Right hindlimb (tissue), 1 donor: ENCODE measurements around the gene PLA2R1.

ENCODE experiments used
- DNase-seq: peaks from one replicate; pipeline ENCODE4 v3.0.0-alpha.2; 2018

The PLA2R1 gene

GRCh38 chr2:160062292-160063005 is at the start of gene PLA2R1:
PLA2R1 (minus strand) TSS chr2:160062615; CDS start chr2:160062403, 212 bp downstream.
- peak; percentile 71 for DNase-seq

DNA sequence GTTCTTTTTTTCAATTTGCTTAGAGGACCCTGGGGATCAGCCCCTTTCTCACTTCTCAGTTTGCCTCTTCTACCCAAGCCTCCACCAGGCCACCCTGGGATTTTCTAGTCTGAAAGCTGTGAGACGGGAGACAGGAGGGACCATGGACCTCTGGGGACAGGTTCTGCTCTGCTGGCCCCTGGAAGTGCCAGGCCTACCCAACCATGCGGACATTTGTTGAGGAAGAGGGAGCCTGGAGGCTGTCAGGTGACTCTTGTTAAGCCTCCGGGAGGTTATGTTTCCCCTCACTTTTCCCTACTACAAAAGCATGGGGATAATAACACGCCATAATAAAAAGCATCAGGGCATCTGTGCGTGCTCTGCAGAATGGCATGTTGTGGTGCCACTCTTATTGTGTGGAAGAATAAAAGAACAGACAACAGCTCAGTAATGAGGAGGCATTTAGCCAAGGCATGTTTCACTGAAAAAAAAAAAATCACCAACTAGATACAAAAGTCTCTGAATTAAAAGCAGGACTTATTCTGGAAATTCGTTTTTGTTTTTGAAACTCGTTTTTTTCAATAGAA is 48.3 kb upstream of the PLA2R1 start:
- DNase-seq = no peak

GRCh38 chr2:160109939-160110673 is 47.7 kb upstream of the PLA2R1 start:
- DNase-seq = peak; percentile 68

- DNase-seq = no peak
These were observed 46.8 kb upstream of the PLA2R1 start for GRCh38 chr2:160109243-160109642.

- no peak for DNase-seq
These were observed 46.2 kb upstream of the PLA2R1 start for GRCh38 chr2:160108646-160109045.

DNA sequence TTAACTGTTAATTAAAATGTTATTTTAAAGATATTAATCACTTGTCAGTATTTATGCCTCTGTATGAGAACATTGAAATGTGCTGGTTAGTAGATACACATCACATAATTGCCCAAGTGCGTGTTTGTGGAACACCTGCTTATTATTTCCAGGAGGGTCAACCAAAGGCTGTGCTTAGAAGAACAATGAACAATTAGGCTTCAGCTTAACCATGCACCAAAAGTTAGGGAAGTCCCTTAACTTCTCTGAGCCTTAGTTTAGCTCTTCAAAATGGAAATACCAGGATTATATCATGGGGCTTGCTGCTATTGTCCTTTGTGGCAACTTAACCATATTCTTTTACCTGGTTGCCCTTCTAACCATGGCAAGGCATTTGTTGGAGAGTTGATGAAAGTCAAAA is 43.0 kb upstream of the PLA2R1 start:
- no peak for DNase-seq

GRCh38 chr2:160104115-160104514 is 41.7 kb upstream of the PLA2R1 start:
- no peak for DNase-seq

- DNase-seq = no peak
These were observed 34.9 kb upstream of the PLA2R1 start for GRCh38 chr2:160097326-160097725.

- DNase-seq = no peak
These were observed 34.0 kb upstream of the PLA2R1 start for GRCh38 chr2:160096409-160096808.

DNA sequence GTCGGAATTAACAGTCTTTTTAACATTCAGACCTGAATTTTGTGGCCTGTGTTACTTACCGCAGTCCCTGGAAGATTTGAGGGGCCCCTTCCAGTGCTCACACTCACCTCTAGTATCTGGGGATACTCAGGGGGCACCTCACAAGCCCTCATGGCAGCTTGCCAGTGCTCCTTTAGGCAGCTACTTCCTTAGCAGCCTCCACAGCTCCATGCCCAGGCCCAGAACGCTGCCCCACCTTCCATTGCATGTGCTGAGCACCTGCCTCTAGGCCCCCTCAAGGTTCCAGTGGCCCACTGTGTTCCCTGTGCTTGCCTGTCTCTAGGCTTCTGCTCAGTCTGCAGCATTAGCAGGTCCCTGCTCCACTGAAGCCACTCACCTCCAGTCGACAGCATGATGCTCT is 30.0 kb upstream of the PLA2R1 start:
- no peak for DNase-seq

DNA sequence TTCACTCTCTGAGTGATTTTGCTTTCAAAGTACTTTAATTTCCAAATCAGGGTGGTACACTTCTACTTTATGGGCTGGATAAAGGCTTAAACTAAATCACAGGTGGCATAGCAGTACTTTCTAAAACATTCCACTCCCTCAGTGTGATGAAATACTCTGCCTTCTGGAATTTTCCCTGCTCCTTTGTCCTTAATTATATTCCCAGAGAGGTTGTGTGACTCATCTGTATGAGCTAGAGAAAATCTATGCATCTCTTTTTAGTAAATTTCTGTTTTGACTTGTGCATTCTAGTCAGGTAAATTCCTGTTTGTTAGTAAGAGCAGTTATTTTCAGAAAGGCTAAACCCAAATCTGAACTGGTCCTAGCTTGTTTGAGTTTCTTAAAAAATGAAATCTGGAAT is 29.0 kb upstream of the PLA2R1 start:
- no peak for DNase-seq

- DNase-seq = no peak
These were observed 25.7 kb upstream of the PLA2R1 start for GRCh38 chr2:160087854-160088745.

GRCh38 chr2:160085662-160086061 is 23.2 kb upstream of the PLA2R1 start:
- no peak for DNase-seq

GRCh38 chr2:160077912-160078810 is 15.7 kb upstream of the PLA2R1 start:
- DNase-seq = no peak

DNA sequence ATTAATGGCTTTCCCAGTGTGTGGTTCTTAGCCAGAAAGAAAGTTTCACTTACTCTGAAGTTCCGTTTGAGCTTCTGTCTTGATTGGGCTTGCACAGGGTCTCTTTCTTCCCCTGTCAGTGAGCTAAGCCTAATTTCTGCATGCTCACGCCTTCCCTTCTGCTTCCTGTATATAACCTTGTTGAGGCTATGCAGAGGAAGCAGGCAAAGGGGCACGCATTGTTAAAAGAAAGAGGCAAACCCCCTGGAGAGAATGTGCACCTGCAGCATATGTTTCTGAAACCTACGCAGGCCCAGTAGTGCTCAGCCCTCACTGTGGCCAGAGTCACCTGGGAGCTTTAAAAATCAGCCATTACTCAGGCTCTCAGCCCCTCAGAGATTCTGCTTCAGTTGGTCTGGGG is 14.5 kb upstream of the PLA2R1 start:
- no peak for DNase-seq

GRCh38 chr2:160076241-160076640 is 13.8 kb upstream of the PLA2R1 start:
- DNase-seq = no peak

- no peak for DNase-seq
These were observed 12.8 kb upstream of the PLA2R1 start for GRCh38 chr2:160075171-160075570.

GRCh38 chr2:160073284-160073888 is 11.0 kb upstream of the PLA2R1 start:
- DNase-seq = no peak

DNA sequence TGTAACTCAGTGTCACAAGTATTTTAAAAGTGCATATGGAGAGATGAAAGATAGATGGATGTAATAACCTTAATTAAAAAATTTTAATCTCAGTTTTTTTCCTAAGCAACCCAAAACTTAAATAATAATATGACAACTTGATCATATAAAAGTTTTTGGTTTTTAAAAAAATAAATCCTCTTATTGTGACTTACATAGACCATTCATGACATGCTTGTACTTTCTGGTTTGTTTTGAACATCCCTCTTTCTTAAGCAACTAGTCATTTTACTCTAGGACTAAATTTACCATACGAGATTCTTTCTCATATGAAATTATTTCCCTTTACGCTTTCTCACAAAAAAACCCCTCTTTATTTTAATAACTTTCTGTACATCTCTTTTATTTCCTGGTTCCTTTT is 6.5 kb upstream of the PLA2R1 start:
- no peak for DNase-seq

GRCh38 chr2:160064916-160065315 is 2.5 kb upstream of the PLA2R1 start:
- DNase-seq = no peak

DNA sequence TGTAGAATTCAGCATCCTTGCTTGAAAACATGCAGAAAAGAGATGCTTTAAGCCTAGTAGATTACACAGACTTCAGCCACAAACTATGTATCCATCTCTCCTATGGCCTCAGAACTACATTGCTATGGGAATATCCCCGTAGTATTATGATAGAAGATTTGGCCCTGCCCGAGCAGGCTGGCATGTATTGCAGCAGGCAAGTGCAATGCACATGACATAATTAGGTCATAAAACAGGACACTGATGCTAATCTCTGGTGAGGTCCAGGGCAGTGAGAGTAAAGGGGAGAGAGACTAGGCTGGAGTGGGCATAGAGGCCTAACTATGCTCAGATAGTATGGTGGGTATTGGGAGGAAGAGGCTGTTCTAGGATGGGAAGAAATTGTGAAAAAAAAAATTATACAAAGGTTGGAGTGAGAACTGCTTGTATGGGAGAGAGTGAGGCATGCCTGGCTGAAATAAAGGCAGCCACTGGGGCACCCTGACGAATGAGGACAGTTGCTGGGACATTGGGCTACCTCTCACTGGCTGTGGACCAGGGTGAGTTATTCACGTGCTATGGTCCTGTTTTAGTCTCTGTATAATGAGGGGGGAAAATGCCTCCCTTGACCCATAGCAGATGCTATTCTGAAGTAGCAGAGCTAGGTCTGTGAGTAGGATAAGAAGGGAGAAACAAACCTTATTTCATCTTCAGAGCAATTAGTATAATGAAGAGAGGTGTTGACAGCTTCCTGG is 1.6 kb upstream of the PLA2R1 start:
- DNase-seq = no peak
